Body of pancreas (tissue), 4 donors: Measurements from ENCODE around the gene ZNF766.

Experiments used
- POLR2A ChIP-seq, 3 donors: fragments of 450-650 bp; IDR thresholded peaks; one replicate each; pipeline ENCODE4 v1.6.1; 2016; ENCODE audit warnings: antibody characterized with exemption in 3 of 3, mild to moderate bottlenecking in 2 of 3
- TF ChIP-seq, protein P1 (sequence below), 7 experiments: fragments of 450-650 bp in 4 of 7; fragments of 200-600 bp in 3 of 7; sonication (generic) in 3 of 7; IDR thresholded peaks; one replicate each; pipeline ENCODE4 v1.5.1; 2016 to 2019; ENCODE audit warnings: antibody characterized with exemption in 7 of 7

DNA sequence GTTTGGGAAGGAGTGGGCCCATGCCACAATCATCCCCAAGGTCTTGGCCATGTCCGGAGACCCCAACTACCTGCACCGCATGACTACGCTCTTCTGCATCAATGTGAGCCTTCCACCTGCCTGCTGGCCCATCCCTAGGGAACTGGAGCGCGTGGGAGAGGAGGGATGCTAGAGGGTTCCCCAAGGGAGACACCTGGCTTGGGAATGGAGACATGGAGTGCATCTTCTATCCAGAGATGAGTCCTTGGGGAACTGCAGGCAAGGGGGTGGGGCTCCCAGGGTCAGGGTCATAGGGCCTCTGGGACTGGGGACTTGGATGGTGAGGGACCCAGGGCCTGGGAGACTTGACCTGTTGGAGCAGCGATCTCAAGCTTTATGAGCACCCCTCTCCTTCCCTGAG is 48.4 kb upstream of the ZNF766 start:
- TF ChIP-seq, protein P1, sequence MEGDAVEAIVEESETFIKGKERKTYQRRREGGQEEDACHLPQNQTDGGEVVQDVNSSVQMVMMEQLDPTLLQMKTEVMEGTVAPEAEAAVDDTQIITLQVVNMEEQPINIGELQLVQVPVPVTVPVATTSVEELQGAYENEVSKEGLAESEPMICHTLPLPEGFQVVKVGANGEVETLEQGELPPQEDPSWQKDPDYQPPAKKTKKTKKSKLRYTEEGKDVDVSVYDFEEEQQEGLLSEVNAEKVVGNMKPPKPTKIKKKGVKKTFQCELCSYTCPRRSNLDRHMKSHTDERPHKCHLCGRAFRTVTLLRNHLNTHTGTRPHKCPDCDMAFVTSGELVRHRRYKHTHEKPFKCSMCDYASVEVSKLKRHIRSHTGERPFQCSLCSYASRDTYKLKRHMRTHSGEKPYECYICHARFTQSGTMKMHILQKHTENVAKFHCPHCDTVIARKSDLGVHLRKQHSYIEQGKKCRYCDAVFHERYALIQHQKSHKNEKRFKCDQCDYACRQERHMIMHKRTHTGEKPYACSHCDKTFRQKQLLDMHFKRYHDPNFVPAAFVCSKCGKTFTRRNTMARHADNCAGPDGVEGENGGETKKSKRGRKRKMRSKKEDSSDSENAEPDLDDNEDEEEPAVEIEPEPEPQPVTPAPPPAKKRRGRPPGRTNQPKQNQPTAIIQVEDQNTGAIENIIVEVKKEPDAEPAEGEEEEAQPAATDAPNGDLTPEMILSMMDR (IDR thresholded peaks at IDR 0.05) = no peak
- no peak for TF ChIP-seq POLR2A (IDR thresholded peaks at IDR 0.05)
